Stimulated activated CD4-positive, alpha-beta T cell treated with anti-CD3 and anti-CD28 coated beads, Interleukin-2, amount 100 ng/mL, for 24 hours (primary cell): ENCODE measurements around the gene CPXM1.
"Not testable (repeated sequence)": the region's sequence is repeated elsewhere in the genome, so short reads cannot be mapped to it uniquely, and the experiment has no call there.

Experiments used
- DNase-seq, 2 donors: peaks; one replicate each; pipeline ENCODE4 v3.0.0-alpha.2; 2020

Gene CPXM1

DNA sequence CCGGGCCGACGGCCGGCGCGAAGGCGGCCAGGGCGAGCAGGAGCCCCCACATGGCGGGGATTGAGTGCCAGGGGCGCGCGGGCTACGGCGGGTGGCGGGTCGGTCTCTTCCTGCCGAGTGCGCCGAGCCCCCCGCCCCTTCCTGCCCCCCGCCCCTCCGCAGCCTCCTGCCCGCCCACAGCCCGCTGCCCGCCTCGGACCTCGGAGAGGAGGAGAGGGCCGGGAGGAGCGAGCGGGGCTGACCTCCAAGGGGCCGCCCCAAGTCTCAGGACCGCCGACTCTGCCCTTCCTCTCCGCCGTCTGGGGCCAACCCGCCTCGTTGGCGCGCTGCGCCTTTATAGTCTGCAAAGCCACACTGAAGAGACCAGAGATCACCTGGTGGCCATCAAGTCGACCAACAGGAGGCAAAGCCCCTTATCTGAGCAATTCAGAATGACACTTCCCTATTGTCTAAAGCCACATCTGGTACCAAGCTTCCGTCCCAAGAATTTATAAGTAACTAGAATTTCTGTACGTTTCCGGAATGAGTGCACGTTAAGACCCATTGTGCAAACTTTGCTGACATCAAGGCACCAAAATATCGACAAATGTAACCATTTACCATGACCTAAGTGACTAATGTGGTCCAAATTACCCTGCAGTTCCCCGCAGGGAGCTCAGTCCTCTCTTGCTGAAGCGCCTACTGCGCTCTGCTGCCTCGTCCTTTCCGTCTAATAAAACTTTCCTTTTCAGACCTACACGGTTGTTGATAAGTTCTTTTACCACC, at the start of gene CPXM1:
Gene CPXM1, minus strand, starts transcription at position 107 of the 765 bp plus-strand sequence. Its CDS starts 55 bp downstream, at position 52.
- DNase-seq: peak in 1 of 2 donors; percentile 30

DNA sequence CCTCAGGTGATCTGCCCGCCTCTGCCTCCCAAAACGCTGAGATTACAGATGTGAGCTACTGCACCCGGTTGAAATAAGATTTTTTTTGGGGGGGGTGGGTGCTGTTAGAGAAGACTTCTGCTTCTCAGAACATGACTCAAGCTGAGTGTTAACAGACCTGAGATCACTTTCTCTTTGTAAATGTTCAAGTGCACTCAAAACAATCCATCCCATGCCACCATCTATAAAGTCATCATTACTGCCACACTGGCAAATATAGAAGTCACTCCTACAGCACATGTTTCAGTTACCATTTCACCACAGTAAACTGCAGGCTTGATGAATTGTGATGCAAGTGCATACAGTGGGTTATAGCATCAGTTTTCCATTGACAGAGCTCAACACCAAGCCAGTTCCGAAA, 49.1 kb upstream of the CPXM1 start:
- no peak for DNase-seq

DNA sequence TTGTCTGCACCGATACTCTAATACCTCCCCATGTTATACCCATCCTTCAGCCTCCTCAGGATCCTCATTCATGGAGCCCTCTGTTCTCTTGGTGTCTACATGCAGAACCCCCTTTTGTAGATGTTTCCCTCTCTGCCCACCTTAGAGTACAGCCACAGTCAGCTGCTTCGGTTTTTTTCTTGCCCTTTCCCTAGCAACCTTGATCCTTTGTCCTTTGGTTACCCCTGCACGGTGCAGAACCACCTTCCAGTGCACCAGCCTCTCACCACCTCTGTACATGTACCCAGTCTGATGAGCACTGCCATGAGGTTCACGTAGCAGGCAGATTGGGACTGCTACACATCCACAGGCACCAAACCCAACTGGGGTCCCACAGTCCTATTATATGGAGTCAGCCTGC, 47.4 kb upstream of the CPXM1 start:
- DNase-seq: no peak

DNA sequence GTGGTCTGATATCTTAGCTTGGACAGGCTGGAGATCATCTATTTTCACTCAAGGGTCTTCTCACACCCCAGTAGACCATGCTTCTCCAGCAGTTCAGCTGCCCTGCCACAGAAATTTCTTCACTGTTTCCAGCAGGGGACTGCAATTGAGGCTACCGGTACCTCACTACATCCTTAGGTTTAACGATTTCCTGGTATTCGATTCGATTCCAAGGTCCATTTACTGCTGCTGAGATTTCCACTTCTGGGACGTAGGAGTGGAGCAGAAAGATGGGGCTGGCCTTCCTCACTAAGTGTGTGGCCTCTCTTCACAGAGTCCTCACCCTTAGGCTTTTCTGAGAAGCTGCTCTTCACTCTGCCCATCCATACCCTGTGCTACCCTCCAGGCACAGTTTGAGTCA, 46.3 kb upstream of the CPXM1 start:
- DNase-seq: no peak

DNA sequence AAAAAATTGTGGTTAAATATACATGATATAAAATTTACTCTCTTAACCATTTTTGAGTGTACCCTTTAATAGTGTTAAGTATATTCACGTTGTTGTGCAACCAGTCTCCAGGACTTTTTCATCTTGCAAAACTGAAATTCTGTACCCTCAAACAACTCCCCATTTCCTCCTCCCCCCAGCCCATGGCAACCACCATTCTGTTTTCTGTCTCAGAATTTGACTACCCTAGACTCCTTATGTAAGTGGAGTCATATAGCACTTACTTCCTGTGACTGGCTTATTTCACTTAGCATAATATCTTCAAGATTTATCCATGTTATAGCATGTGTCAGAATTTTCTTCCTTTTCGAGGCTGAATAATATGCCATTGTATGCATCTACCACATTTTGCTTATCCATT, 45.2 kb upstream of the CPXM1 start:
- no peak for DNase-seq

DNA sequence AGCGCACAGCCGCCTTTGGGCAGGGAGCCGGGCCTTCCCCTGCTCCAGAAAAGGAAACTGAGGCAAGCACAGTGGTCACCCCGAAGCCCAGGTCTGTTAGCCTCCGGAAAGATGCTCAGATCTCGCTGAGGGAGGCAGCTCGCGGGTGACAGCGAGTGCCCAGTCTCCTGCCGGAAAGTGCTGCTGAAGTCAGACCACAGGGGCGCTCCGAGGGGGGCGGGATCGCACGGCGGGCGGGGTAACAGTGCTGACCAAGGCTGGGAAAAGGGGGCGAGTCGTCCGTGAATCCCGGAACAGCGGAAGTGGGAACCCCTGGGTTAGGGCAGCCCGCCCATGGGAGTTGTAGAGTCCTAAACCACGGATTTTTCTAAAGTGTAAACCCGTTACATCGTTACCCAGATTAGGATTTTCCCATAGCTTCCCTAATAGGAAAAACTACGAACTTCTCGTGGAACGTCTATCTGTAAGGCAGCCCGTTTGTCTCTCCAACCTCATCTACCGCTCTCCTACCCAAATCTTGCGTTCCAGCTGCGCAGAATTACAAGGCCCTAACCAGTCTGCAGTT, 40.6 kb upstream of the CPXM1 start:
- DNase-seq: peak; percentile 49 to 59

DNA sequence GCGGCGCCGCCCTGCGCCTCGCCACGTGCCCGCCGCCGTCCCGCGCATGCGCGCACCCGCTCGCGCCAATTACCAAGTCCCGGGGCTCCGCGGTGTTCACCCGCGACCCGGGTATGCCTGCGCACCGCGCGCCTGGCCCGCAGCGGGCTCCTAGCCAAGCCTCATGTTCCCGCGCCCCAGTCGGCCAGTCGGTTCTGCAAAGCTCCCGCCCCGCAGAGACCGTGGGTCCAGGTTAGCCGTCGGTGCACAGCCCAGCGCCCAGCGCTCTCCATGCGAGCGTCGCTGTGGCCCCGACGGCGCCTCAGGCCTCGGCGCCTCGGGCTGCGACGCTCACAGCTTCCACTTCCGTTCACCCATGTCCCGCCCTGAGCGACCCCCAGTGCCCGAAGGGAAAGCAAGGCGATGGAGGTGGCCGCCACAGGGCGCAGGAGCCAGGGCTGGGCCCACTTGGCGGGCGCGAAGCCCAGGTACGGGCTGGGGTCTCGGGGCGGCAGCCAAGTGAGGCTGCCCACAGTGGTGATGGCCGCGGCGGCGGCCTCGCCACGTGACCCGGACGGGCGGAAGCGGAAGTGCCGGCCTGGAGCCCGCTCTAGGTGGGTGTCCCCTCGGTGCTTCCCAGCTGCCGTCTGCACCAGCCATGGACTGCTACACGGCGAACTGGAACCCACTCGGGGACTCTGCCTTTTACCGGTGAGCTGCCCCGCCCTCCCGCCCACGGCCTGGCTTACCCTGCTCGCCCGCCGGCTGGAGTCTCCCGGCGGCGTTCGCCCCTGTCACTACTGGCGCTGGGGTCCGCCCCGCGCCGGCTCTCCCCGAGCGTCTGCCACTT, 39.9 kb upstream of the CPXM1 start, which contains the start of the genes PCED1A and VPS16:
Gene PCED1A, minus strand, starts transcription at position 518 of the 829 bp plus-strand sequence. CDS start 743 bp downstream, outside the sequence.
Gene VPS16, plus strand, starts transcription at position 608 of the 829 bp plus-strand sequence. Its CDS starts 30 bp downstream, at position 638.
- peak; percentile 91 for DNase-seq

DNA sequence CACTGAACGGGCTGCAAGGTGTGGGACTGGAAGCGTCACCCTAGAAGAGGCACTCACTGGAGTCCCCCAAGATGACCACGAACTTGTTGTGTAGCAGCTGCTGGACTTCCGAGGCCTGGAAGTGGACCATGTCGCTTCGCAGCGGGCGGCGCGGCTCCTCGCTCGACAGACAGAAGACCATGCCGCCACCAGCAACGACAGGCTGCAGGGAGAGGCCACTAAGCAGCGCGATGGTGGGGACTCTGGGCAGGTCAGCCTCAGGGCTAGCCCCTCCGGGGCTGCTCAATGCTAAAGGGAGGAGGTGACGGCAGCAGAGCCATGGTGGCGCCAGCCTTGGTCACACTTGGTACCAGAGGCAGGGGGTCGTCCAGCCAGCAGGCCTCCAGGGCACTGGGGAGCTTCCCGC, 39.3 kb upstream of the CPXM1 start:
- DNase-seq: no peak

DNA sequence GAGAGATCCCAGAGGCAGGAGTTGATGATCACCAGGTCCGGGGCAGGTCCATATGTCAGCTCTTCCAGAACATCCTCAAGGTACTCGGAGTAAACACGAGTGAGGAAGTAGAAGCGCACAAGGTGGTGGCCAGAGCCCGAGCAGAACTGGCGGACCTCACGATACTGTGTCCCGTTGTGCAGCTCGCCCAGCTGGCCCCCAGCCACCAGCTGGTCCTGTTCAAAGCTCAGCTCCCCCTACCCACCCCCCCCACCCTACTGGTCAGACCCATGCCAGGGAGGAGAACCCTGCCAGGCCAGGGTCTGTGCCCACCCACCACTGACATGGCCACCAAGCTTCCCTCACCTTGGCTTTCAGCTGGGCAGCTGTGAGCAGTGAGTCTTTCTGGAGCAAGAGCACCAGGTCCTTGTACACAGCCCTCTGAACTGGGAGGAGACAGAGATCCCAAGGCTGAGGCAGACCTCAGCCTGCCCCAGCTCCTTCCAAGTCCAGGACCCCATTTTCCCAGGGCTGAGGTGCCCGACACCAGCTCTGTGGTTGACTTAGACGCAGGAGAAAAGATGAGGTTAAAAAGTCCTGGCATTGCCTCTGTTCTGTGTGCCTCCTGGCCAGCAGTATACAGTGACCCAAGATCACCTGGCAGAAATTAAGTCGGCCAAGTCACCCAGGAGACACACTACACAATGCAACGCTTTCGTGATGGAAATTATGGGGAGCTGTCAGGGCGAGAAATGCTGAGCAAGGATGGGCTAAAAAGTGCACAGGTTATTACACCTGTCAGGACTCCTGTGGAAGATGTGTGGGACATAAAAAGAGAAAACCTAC, 38.6 kb upstream of the CPXM1 start:
- DNase-seq: no peak

DNA sequence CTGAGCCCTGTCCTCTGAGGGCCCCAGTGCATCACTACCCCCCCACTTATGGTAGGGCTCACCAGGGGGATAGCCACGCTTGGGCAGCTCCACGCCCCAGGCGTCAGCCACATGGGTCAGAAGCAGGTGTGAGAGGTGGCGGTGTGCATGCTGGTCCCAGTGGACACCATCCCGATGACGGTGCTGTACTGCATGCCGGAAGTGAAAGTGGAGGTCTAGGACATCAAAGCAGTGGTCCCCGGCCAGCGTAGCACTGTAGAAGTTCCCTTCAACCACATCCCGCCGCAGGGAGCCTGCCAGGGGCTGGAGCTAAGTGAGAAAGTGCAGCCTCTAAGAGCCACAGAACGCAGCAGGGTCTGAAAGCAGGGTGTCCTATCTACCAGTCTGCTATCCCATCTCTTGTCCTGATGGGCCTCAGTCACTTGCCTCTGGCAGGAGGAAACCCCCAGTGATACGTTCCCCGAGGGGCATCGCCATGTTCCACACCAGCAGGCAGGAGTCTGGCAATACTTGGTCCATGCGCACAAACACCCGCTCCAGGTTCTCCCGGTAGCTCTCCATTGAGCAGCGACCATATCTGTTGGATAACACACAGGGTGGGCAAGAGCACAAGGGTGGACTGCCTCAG, 37.9 kb upstream of the CPXM1 start:
- DNase-seq: no peak

DNA sequence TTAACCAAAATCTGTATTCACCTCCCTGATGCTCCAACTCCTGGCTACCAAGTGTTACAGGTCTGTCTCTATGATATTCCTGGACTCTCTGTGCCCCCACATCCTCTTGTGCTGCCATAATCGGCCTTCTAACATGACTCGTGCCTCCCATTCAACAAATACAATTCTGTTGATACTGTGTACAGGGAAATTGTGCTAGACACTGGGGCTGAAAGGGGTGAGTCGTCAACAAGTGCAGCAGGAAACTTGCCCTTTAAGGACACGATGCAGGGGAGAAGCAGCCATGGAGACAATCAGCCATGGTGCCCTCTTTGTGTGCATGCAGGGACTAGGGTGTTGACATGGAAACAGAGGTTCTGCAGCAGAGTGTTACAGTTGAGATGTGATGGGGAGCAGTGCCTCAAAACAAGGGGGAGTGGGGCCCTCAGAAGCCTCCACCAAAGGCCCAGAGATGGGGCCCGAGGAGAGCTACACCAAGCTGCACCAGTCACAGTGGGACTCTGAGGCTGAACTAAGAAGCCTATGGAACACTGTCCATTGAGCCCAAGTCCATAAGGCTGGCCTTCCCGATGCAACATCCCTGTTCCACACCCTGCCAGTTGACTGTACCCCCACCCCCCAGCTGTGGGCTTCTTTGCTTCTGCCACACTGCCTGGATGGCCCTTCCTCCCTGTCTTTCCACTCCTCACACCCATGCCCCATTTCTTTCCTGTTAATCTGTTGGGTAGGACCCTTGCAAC, 37.0 kb upstream of the CPXM1 start:
- no peak for DNase-seq

DNA sequence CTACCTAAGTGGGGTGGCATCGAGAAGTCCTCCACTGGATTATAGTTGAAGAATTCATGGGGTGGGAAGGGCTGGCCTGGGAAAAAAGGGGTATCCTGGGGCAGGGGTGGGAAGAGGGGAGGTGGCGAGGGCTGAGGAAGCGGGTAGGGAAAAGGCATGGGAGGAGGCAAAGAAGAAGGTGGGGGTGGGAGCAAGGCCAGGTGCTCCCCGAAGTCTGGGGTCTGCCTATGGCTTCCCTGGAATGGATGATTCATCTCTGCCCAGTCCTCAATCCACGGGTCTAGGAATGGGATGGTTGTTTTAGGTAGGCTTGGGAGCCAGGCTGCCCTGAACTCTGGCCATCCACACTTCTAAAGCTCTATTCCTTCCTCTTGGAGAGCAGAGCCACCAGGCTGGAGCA, 35.6 kb upstream of the CPXM1 start:
- DNase-seq: no peak

DNA sequence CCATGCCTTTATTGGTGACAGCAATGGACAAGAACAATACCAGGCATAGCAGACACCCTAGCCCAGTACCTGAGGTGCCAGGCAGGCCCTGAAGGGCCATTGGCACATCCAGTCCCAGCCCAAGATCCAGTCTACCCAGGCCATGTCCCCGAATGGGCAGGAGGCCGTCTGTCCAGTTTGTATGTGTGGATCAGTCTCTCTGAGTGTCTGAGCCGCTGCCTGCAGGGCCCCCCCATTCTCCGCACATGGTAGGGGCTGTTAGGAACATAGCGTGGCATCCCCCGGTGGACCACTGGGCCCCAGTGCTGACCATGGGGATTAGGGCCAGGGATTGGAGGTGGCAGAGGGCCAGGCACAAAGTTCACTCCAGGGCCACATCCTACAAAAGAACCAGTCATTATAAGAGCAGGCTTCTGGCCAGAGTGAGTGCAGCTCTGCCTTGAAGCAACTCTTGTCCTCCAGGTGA, 34.9 kb upstream of the CPXM1 start:
- DNase-seq: no peak

DNA sequence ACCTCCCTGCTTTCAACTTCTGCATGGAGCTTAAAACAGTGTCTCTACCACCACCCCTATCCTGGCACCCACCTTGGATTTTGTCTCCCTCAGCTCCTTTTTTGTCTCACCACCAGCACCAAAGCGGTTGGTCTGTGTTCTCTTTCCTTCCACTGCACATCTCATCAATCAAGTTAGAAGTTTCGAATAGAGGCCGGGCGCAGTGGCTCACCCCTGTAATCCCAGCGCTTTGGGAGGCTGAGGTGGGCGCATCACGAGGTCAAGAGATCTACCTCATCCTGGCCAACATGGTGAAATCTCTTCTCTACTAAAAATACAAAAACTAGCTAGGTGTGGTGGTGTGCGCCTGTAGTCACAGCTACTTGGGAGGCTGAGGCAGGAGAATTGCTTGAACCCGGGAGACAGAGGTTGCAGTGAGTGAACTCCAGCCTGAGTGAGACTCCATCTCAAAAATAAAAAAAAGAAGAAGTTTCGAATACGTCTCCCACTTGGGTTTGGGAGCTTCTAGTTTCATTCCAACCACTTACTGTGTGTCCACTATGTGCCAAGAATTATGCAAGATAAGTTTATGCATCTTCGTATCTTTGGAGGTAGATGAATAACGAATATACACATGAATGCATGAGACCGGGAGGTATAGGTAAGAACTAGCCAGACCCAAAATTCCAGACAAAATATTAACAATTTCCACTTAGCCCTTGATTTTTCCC, 34.1 kb upstream of the CPXM1 start:
- DNase-seq: no peak

DNA sequence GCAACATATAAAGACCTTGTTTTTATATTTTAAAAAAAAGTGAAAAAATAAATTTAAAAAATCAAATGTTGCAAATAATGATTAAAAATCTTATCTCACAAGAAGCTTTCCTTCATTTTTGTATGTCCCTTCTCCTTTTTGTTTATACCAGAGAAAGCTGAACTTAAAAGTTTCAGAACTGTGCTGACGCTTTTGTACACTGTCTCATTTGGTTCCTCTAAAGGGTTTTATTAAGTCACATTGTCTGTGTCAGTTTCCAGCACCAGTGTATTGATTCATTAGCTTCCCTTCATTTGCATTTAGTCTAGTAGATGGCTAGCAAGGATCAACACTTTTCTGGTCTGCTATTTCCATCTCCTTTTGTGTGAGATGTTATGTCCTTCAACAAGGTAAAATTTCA, 33.3 kb upstream of the CPXM1 start:
- DNase-seq: no peak

DNA sequence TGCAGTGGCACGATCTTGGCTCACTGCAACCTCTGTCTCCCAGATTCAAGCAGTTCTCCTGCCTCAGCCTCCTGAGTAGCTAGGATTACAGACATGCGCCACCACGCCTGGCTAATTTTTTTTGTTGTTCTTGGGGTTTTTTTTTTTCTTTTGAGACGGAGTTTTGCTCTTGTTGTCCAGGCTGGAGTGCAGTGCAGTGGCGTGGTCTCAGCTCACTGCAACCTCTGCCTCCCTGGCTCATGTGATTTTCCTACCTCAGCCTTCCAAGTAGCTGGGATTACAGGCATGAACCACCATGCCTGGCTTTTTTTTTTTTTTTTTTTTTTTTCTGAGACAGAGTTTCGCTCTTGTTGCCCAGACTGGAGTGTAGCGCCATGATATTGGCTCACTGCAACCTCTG, 30.8 kb upstream of the CPXM1 start:
- DNase-seq: not testable (repeated sequence)

DNA sequence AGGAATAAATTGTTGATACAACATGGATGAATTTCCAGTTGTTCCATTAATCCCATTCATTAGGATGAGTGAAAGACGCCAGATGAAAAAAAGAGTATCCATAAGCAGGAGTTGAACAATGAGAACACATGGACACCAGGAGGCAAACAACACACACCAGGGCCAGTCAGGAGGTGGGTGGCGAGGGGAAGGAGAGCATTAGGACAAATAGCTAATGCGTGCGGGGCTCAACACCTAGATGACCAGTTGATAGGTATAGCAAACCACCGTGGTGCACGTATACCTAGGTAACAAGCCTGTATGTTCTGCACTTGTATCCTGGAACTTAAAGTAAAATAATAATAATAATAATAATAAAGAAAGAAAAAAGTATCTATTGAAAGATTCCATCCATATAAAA, 28.9 kb upstream of the CPXM1 start:
- DNase-seq: no peak

DNA sequence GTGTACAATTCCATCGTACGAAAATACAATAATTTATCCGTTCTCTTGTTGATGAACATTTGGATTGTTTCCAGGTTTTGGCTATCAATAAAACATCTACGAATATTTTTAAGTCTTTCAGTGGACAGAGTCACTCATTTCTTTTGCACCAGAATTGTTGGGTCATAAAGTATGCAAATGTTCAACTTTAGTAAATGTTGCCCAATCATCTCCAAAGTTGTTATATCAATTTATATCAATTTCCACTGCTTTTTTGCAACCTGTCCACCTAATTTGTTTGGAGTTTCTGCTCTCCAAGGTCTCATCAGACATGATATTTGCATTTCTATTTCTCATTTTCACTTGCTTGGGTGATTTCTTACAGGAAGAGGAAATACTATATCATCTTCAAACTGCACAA, 26.2 kb upstream of the CPXM1 start:
- DNase-seq: no peak

DNA sequence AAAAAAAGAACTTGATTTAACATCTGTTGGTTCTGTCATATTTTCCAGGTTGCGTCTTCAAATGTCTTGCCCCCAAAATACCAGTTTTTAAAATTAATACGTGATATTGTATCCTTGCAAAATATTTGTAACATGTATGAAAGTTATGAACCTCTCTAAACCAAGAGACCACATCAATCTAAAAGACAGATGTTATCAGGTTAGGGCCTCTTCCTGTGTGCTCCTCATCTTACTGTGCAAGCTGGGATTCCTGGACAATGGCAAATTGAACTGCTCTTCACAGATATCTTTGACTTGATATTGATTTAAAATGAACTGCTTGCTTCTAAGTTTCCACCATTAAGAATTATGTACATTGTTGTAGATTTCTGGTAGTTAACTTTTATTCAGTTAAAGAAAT, 25.3 kb upstream of the CPXM1 start:
- peak in 1 of 2 donors; percentile 11 for DNase-seq

DNA sequence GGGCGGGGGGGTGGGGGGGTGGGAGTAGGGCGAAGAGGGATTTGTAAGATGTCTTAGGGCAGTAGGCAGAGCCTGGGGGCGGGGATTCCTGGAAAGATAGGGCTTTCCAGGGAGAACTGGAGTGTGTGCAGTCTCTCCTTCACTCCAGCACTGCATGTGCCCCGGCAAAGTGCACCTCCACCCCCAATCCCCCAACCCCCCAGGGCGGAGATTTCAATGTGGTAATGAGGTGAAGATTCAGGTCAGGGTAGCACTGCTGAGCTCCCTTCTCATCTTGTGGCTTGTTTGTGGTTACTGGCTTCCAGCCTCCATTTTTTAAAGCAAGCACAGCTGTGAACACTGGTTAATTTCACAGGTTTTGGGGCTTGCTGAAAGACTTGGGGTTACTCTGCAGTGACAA, 21.6 kb upstream of the CPXM1 start:
- no peak for DNase-seq
